Activated naive CD8-positive, alpha-beta T cell (primary cell): ENCODE data around the gene PPP1R37.

Experiments used
- H3K27ac Mint-ChIP-seq: one replicate; pipeline ENCODE4 v1.8.0; 2021; ENCODE audit warnings: mixed read lengths
- H3K27me3 Mint-ChIP-seq: one replicate; pipeline ENCODE4 v1.8.0; 2021; ENCODE audit warnings: mixed read lengths
- H3K36me3 Mint-ChIP-seq: one replicate; pipeline ENCODE4 v1.8.0; 2021; ENCODE audit warnings: mixed read lengths
- H3K4me1 Mint-ChIP-seq: one replicate; pipeline ENCODE4 v1.8.0; 2021; ENCODE audit warnings: low read depth, mixed read lengths
- H3K4me3 Mint-ChIP-seq: one replicate; pipeline ENCODE4 v1.8.0; 2021; ENCODE audit warnings: mild to moderate bottlenecking, mixed read lengths
- H3K9me3 Mint-ChIP-seq: one replicate; pipeline ENCODE4 v1.8.0; 2021; ENCODE audit warnings: low read depth, mixed read lengths

The PPP1R37 gene

DNA sequence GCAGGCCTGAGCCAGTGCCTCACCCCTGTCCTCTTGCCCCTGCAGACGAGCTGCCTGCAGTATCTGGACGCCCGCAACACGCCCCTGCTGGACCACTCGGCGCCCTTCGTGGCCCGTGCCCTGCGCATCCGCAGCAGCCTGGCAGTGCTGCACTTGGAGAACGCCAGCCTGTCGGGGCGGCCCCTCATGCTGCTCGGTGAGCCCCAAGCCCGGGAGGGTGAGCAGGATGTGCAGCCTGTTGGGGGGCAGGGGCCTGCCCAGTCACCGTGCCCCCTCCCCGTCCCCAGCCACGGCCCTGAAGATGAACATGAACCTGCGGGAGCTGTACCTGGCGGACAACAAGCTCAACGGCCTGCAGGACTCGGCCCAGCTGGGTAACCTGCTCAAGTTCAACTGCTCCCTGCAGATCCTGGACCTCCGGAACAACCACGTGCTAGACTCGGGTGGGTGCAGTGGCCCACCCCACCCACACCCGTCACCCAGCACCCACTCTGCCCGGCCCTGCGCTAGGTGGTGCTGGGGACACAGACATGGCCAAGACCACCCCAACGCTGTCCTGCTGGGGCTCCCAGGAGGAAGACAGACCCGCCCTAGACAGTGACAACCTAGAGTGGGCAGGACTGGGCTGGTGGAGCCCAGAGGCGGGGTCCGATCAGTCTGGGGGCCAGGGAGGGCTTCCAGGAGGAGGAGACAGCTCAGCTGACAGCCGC, 49.2 kb downstream of the PPP1R37 start:
- H3K4me3 Mint-ChIP-seq = no peak overlapping the region
- no peak overlapping the region for H3K27ac Mint-ChIP-seq
- no peaks in the 10 kb centered on the region for H3K4me1 Mint-ChIP-seq
- no peaks in the 10 kb centered on the region for H3K27me3 Mint-ChIP-seq
- H3K36me3 Mint-ChIP-seq = peaks cover 2% of the 10 kb centered on the region
- no peaks in the 10 kb centered on the region for H3K9me3 Mint-ChIP-seq

DNA sequence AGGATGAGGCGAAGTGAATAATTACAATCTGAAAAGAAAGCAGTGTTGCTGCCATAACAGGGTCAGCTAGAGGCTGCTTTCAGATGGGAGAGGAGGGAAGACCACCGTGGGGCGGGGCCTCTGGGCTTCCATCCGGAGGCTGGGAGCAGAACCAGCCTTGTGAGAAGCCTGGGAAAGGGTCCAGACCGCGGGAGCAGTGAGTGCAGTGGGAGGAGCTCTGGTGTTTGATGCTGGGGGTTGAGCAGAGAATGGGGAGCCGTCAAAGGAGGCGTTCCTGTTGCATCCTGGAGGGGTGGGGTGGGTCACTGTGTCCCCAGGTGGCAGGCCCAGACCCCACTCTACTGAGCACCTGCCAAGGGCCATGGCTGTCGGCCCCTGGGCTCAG, 49.7 kb downstream of the PPP1R37 start:
- no peaks in the 10 kb centered on the region for H3K27me3 Mint-ChIP-seq
- H3K4me3 Mint-ChIP-seq = no peak overlapping the region
- H3K4me1 Mint-ChIP-seq = no peaks in the 10 kb centered on the region
- peaks cover 2% of the 10 kb centered on the region for H3K36me3 Mint-ChIP-seq
- H3K27ac Mint-ChIP-seq = no peak overlapping the region
- no peaks in the 10 kb centered on the region for H3K9me3 Mint-ChIP-seq

DNA sequence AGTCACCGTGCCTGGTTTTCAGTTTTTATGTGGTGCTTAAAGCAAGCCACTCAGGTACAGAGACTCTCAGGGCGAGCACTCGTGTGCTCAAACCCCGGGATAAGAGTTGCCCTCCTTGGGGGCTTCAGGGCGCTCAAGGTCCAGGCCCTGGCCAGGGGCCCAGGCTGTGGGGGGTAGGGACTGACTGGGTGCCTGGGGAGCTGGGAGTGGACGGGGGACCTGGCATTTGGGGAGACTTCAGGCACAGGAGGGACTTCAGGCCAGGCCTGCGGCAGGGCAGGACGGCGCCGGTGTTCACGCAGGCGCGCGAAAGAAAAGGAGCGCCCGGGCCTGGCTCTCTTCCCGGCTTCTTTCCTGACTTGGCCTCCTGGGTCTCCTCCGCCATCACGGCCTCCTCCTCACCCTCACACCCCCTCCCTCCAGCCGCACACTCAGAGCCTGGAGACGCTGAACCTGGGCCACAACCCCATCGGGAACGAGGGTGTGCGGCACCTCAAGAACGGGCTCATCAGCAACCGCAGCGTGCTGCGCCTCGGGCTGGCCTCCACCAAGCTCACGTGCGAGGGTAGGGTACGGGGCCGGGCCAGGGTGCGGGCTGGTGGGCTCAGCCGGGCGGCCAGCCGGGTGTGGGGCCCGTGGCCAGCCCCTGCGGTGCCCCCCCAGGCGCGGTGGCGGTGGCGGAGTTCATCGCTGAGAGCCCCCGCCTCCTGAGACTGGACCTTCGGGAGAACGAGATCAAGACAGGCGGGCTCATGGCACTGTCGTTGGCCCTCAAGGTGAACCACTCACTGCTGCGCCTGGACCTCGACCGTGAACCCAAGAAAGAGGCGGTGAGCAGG, 51.7 kb downstream of the PPP1R37 start:
- peaks cover 6% of the 10 kb centered on the region for H3K4me1 Mint-ChIP-seq
- no peaks in the 10 kb centered on the region for H3K9me3 Mint-ChIP-seq
- no peak overlapping the region for H3K4me3 Mint-ChIP-seq
- H3K27me3 Mint-ChIP-seq = no peaks in the 10 kb centered on the region
- no peak overlapping the region for H3K27ac Mint-ChIP-seq
- H3K36me3 Mint-ChIP-seq = peaks cover 2% of the 10 kb centered on the region

DNA sequence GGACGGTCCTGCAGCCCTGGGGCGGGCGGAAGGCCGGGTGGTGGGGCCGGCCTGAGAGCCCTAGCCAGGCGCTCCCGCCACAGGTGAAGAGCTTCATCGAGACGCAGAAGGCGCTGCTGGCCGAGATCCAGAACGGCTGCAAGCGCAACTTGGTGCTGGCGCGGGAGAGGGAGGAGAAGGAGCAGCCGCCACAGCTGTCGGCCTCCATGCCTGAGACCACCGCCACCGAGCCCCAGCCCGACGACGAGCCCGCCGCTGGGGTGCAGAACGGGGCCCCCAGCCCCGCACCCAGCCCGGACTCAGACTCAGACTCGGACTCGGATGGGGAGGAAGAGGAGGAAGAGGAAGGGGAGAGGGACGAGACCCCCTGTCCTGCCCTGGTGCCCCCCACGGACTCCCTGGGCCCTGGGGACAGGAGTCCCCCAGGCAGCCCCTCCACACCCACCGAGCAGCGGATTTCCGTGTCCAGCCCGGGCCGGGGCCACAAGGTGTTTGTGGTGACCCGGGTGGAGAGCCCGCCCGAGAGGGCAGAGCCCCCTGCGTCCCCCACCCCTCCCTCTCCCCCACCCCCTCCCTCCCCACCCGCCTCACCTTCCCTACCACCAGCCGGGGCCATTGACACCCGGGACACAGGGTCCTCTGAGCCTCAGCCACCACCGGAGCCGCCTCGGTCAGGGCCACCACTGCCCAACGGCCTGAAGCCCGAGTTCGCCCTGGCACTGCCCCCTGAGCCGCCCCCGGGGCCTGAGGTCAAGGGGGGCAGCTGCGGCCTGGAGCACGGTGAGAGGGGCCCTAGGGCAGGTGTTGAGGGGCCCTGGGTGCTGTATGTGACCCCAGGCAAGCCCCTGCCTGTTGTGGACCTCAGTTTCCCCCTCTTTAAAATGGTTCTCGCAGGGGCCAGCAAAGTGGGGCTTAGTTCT, 52.6 kb downstream of the PPP1R37 start:
- Mint-ChIP-seq H3K4me1 (peaks cover 6% of the 10 kb centered on the region), H3K27ac (no peak overlapping the region), H3K9me3 (no peaks in the 10 kb centered on the region), H3K27me3 (no peaks in the 10 kb centered on the region), H3K4me3 (no peak overlapping the region), H3K36me3 (peaks cover 2% of the 10 kb centered on the region)

DNA sequence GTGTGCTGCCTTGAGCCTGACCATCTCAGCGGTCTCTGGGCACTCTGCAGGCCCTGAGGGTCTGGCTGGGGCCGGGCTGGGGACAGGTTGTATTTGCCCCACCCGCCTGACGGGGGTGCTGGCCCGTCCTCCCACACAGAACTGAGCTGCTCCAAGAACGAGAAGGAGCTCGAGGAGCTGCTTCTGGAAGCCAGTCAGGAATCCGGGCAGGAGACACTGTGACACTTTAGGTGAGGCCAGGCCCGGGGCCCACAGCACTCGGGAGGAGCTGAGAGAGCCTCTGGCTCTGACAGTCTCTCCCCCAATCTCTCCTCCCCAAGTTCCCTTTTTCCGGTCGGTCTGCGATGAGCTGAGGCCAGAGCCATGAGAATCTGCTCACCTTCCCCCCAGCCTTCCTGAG, 53.3 kb downstream of the PPP1R37 start:
- Mint-ChIP-seq H3K4me1 (peaks cover 6% of the 10 kb centered on the region), H3K36me3 (peaks cover 2% of the 10 kb centered on the region), H3K27ac (no peak overlapping the region), H3K9me3 (no peaks in the 10 kb centered on the region), H3K27me3 (no peaks in the 10 kb centered on the region), H3K4me3 (no peak overlapping the region)

DNA sequence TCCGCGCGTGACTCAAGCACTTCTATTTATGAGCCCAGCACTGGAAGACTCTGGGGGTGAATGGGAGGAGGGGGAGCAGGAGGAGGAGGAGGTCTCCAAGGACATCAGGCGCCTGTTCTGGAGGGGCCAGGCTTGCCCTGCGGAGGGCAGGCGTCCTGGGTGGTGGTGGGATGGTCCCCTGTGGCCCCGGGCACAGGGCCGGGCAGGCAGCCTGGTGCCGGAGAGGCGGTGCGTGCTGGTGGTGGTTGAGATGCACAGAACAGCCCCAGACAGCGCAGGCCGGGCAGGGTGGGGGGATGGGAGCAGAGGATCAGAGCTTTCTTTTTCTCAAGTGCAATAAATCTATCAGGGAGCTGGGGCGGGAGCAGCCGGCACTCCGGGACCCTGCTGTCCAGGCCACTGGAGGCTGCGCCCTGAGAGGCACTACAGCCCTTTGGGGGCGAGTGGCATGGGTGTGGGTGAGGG, 53.8 kb downstream of the PPP1R37 start:
- Mint-ChIP-seq H3K27me3 (no peaks in the 10 kb centered on the region), H3K4me3 (no peak overlapping the region), H3K27ac (no peak overlapping the region), H3K36me3 (peaks cover 2% of the 10 kb centered on the region), H3K4me1 (peaks cover 10% of the 10 kb centered on the region), H3K9me3 (no peaks in the 10 kb centered on the region)

DNA sequence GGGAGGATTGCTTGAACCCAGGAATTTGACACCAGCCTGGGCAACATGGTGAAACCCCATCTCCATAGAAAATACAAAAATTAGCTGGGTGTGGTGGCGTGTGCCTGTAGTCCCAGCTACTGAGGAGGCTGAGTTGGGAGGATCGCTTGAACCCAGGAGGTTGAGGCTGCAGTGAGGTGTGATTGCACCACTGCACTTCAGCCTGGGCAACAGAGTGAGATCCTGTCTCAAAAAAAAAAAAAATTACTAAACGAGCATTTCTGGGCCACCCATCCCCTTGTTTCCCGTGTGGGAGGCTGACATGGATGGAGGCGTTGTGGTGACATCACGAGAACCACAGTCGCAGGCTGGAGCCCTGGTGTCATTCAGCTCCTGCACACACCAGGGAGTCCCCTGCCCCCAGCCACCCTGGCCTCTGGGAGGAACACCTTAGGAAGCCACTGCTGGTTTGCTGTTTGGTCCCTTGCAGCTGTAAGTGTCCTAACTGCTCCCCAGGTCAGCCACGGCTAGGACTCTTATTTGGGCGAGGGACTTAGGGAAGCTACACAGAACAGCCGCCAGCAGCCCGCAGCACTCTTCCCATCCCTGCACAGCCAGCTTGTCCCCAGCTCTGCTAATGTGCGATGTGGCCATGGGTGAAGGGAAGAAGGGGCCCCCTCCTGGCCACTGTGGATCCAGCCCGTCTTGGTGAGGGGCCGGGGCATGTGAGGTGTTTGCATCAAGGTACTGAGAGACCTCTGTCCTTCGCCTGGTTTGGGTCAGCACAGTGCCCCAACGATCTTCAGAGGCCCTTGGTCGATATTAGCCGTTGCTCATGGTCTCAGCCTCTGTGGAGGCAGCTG, 55.1 kb downstream of the PPP1R37 start:
- Mint-ChIP-seq H3K27ac (no peak overlapping the region), H3K27me3 (no peaks in the 10 kb centered on the region), H3K4me1 (peaks cover 14% of the 10 kb centered on the region), H3K36me3 (peaks cover under 1% of the 10 kb centered on the region), H3K9me3 (no peaks in the 10 kb centered on the region), H3K4me3 (no peak overlapping the region)

DNA sequence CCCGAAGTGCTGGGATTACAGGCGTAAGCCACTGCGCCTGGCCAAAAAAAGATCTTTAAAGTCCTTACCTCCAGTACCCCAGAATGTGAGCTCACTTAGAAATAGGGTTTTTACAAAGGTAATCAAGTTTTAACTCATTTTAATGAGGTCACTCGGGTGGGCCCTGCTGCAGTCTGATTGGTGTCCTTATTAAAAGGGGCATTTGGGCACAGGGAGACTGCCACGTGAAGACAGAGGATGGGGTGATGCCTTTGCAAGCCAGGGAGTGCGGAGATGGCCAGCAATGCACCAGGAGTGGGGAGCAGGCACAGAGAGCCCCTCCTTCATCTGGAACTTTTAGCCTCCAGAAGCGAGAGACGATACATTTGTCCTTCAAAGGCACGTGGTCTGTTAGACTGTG, 56.1 kb downstream of the PPP1R37 start:
- no peaks in the 10 kb centered on the region for H3K27me3 Mint-ChIP-seq
- no peak overlapping the region for H3K4me3 Mint-ChIP-seq
- H3K27ac Mint-ChIP-seq = no peak overlapping the region
- H3K9me3 Mint-ChIP-seq = no peaks in the 10 kb centered on the region
- no peaks in the 10 kb centered on the region for H3K36me3 Mint-ChIP-seq
- peaks cover 18% of the 10 kb centered on the region for H3K4me1 Mint-ChIP-seq

DNA sequence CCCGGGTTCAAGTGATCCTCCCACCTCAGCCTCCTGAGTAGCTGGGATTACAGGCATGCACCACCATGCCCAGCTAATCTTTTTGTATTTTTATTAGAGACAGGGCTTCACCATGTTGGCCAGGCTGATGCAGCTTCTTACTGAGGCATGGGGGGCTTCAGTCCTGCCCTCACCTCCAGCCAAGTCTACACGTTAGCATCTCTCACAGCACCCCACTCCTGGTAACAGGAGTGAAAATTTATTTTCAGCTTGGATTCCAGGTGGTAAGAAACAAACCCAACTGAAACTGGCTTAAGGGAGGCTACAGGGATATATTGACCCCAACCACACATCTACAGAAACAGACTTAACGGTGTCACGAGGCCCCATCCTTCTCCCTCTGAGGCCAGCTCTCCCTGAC, 57.2 kb downstream of the PPP1R37 start:
- Mint-ChIP-seq H3K4me3 (no peak overlapping the region), H3K36me3 (no peaks in the 10 kb centered on the region), H3K27me3 (no peaks in the 10 kb centered on the region), H3K9me3 (no peaks in the 10 kb centered on the region), H3K4me1 (peaks cover 22% of the 10 kb centered on the region), H3K27ac (no peak overlapping the region)

DNA sequence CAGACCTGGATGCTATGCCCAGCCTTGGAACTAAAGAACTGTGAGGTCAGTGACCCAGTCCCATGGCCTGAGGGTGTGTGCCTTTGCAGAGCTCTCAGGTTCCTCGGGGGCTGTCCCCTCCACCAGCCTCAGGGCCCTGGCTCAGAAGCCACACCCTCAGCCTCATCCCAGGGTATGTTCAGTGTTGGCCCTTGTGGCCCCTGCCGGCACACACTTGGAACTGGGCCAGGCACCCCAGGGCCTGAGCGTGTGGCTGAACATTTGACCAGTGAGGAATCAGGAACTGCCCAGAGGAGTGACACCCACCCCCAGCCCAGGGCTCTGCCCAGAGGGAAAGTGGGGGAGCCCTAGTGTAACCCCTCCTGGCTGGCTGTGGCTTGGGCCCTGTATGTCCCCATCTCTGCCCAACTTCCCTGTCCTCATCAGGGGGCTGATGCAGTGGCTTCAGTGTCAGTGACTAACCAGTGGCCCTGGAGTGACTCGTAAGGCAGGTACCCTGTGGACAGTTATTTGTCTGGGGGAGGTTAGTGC, 57.8 kb downstream of the PPP1R37 start:
- Mint-ChIP-seq H3K36me3 (no peaks in the 10 kb centered on the region), H3K4me3 (peak overlapping the region; percentile 64), H3K4me1 (peaks cover 22% of the 10 kb centered on the region), H3K9me3 (no peaks in the 10 kb centered on the region), H3K27ac (no peak overlapping the region), H3K27me3 (no peaks in the 10 kb centered on the region)

DNA sequence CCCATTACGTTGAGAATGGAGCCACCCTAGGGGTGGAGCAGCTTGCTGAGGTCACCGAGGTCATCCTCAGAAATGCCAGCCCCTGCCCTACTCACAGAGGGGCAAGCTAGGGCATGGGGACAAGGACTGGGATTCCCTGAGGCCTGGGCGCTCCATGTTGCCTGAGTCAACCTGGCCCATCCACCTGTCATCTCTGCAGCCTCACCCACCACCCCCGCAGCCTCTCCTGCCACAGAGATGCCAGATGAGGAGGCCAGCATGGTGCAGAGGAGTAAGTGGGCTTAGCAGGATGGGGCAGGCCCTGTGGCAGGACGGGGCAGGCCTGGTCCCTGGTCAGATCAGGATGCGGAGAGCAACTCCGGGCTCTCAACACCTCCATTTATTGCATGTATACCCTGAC, 58.3 kb downstream of the PPP1R37 start:
- no peaks in the 10 kb centered on the region for H3K36me3 Mint-ChIP-seq
- peaks cover 22% of the 10 kb centered on the region for H3K4me1 Mint-ChIP-seq
- no peaks in the 10 kb centered on the region for H3K9me3 Mint-ChIP-seq
- H3K4me3 Mint-ChIP-seq = peak overlapping the region; percentile 64
- H3K27ac Mint-ChIP-seq = peak overlapping the region; percentile 28
- H3K27me3 Mint-ChIP-seq = no peaks in the 10 kb centered on the region

DNA sequence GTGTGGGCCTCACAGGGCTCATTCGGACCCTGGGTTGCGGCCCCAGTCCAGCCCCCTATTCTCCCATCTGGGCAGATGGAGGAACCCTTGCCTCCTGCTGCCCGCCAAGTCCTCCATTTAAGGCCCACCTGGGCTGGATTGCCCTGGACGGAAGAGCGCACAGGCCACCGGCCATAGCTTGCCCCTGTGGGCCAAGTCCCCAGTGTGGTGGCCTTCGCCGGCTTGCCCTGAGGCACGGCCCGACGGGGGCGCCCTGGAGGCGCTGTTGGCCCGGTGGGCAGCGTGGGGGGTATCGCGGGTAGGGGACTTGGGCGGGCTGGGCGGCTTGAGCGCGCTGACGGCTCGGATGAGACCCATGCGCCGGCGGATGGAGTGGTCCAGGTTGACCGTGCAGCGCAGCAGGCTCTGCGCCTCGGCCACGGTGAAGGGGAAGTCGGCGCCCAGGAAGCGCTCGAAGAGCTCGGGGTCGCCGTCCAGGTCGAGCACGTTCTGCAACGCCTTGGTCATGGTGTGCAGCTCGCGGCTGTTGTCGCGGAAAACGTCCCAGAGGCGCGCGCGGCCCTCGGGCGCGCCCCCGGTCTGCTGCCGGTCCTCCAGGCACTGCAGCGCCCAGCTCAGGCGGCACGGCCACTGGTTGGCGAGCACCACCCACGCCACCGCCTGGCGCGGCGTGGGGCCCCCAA, 59.0 kb downstream of the PPP1R37 start:
- H3K27ac Mint-ChIP-seq = peak overlapping the region; percentile 28
- H3K4me1 Mint-ChIP-seq = peaks cover 22% of the 10 kb centered on the region
- peak overlapping the region; percentile 64 for H3K4me3 Mint-ChIP-seq
- H3K27me3 Mint-ChIP-seq = no peaks in the 10 kb centered on the region
- H3K9me3 Mint-ChIP-seq = no peaks in the 10 kb centered on the region
- H3K36me3 Mint-ChIP-seq = no peaks in the 10 kb centered on the region

DNA sequence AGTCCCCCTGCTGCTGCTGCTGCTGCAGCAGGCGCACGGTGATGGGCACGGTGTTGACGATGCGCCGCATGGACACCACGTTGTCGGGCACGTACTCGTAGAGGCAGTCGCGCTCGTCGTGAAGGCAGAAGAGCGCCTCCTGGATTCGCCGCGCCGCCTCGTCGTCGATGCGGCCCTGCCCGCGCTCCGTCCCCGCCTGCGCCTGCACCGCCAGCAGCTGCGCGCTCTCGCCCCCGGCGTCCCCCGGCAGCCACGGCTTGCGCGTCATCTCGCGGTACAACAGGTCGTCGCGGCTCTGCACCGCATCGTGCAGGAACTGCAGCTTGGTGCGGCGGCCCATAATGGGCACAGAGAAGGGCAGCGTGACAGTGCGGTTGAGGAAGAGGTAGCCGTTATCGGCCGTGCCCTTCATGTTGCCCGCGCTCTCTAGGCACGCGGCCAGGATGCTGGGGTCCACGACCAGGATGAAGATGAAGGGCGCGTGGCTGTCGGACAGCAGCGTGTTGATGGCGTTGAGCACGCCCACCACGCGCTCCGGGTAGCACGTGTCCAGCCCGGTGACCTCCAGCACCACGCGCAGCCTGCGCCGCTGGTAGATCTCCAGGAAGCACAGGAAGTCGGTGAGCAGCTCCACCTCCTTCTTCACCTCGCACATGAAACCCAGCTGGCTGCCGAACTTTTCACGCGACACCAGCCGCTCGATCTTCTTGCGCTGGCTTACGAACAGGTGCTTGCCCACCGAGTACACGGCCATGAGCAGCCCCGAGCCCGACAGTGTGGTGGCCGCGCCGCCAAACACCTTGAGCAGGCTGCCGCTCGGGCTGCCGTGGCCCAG, 59.7 kb downstream of the PPP1R37 start:
- Mint-ChIP-seq H3K36me3 (no peaks in the 10 kb centered on the region), H3K27me3 (no peaks in the 10 kb centered on the region), H3K27ac (peak overlapping the region; percentile 66), H3K4me3 (peak overlapping the region; percentile 78), H3K9me3 (no peaks in the 10 kb centered on the region), H3K4me1 (peaks cover 22% of the 10 kb centered on the region)
